Neural cell (in vitro differentiated cells): ENCODE measurements around the gene BLVRB.

Experiments
- CTCF ChIP-seq: fragments of 450-650 bp; IDR thresholded peaks from 2 replicates; pipeline ENCODE4 v1.5.1; 2014; ENCODE audit warnings: antibody characterized with exemption, mild to moderate bottlenecking, moderate library complexity; ENCODE audit not compliant: poor library complexity, severe bottlenecking
- EZH2 ChIP-seq: fragments of 200-600, 300-800 bp; shearing (Covaris generic), sonication (generic); IDR thresholded peaks from 2 replicates; pipeline ENCODE4 v1.6.1; 2014; ENCODE audit warnings: antibody characterized with exemption, low read length, borderline replicate concordance, mild to moderate bottlenecking; ENCODE audit not compliant: insufficient read depth, poor library complexity, severe bottlenecking
- RAD21 ChIP-seq: fragments of 450-650 bp; conservative IDR thresholded peaks from 2 replicates; pipeline ENCODE4 v1.6.1; 2014; ENCODE audit warnings: antibody characterized with exemption, mild to moderate bottlenecking, moderate library complexity
- REST ChIP-seq: IDR thresholded peaks from 2 replicates; pipeline ENCODE4 v1.6.1; 2012; ENCODE audit warnings: borderline replicate concordance

- TF ChIP-seq RAD21 = no peak
- no peak for TF ChIP-seq CTCF
- no peak for TF ChIP-seq EZH2
- no peak for TF ChIP-seq REST
Observed at GRCh38 chr19:40419780-40420179, 45.8 kb downstream of the BLVRB start.
